Stimulated activated effector memory CD8-positive, alpha-beta T cell treated with anti-CD3 and anti-CD28 coated beads, Interleukin-12 subunit alpha, Interleukin-12 subunit beta, amount 100 ng/mL, for 72 hours (primary cell): ENCODE data around the gene POU3F3.

Source experiments
- ATAC-seq: fragments of 150-1000 bp; cut with Tn5 transposase; 2 replicates; pipeline ENCODE4 v1.10.0; 2021
- DNase-seq, 2 donors: peaks; one replicate each; pipeline ENCODE4 v3.0.0; 2021 to 2022; ENCODE audit warnings: low spot score in 2 of 2
- H3K27ac Mint-ChIP-seq: one replicate; pipeline ENCODE4 v1.8.0; 2022; ENCODE audit warnings: mild to moderate bottlenecking, mixed read lengths
- H3K36me3 Mint-ChIP-seq: one replicate; pipeline ENCODE4 v1.8.0; 2022; ENCODE audit warnings: mild to moderate bottlenecking, mixed read lengths
- H3K4me1 Mint-ChIP-seq: one replicate; pipeline ENCODE4 v1.8.0; 2022; ENCODE audit warnings: mixed read lengths
- H3K4me3 Mint-ChIP-seq: one replicate; pipeline ENCODE4 v1.8.0; 2022; ENCODE audit warnings: mild to moderate bottlenecking, mixed read lengths
- H3K9me3 Mint-ChIP-seq: one replicate; pipeline ENCODE4 v1.8.0; 2022; ENCODE audit warnings: mixed read lengths

Gene POU3F3

DNA sequence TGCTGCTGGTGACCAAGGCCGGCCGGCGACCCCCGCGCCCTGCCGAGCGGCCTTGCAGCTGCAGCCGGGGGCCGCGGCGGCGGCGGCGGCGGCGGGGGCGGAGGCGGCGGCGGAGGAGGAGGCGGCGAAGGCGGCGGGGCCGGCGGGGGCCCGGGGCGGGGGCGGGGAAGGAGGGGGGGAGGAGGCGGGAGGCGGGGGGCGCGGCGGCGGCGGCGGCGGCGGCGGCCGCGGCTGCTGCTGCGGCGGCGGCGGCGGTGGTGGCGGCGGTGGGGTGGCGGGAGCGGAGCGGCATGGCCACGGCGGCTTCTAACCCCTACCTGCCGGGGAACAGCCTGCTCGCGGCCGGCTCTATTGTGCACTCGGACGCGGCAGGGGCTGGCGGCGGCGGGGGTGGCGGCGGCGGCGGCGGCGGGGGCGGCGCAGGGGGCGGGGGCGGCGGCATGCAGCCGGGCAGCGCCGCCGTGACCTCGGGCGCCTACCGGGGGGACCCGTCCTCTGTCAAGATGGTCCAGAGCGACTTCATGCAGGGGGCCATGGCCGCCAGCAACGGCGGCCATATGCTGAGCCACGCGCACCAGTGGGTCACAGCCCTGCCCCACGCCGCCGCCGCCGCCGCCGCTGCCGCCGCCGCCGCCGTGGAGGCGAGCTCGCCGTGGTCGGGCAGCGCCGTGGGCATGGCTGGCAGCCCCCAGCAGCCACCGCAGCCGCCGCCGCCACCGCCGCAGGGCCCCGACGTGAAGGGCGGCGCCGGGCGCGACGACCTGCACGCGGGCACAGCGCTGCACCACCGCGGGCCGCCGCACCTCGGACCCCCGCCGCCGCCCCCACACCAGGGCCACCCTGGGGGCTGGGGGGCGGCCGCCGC, 1.5 kb downstream of the POU3F3 start:
- DNase-seq, result no peak
- Mint-ChIP-seq H3K4me1 (peaks cover 39% of the 10 kb centered on the region), H3K27ac (no peak overlapping the region), H3K36me3 (peaks cover 18% of the 10 kb centered on the region), H3K4me3 (peak overlapping the region; percentile 72), H3K9me3 (no peaks in the 10 kb centered on the region)
- ATAC-seq, result no peak

DNA sequence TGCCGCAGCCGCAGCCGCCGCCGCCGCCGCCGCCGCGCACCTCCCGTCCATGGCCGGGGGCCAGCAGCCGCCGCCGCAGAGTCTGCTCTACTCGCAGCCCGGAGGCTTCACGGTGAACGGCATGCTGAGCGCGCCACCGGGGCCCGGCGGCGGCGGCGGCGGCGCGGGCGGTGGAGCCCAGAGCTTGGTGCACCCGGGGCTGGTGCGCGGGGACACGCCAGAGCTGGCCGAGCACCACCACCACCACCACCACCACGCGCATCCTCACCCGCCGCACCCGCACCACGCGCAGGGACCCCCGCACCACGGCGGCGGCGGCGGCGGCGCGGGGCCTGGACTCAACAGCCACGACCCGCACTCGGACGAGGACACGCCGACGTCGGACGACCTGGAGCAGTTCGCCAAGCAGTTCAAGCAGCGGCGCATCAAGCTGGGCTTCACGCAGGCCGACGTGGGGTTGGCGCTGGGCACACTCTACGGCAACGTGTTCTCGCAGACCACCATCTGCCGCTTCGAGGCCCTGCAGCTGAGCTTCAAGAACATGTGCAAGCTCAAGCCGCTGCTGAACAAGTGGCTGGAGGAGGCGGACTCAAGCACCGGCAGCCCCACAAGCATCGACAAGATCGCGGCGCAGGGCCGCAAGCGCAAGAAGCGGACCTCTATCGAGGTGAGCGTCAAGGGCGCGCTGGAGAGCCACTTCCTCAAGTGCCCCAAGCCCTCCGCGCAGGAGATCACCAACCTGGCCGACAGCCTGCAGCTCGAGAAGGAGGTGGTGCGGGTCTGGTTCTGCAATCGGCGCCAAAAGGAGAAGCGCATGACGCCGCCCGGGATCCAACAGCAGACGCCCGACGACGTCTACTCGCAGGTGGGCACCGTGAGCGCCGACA, 2.4 kb downstream of the POU3F3 start:
- peaks cover 39% of the 10 kb centered on the region for H3K4me1 Mint-ChIP-seq
- H3K4me3 Mint-ChIP-seq, result peak overlapping the region; percentile 54
- no peak overlapping the region for H3K27ac Mint-ChIP-seq
- H3K9me3 Mint-ChIP-seq, result no peaks in the 10 kb centered on the region
- ATAC-seq, result no peak
- H3K36me3 Mint-ChIP-seq, result peaks cover 18% of the 10 kb centered on the region
- DNase-seq, result no peak

DNA sequence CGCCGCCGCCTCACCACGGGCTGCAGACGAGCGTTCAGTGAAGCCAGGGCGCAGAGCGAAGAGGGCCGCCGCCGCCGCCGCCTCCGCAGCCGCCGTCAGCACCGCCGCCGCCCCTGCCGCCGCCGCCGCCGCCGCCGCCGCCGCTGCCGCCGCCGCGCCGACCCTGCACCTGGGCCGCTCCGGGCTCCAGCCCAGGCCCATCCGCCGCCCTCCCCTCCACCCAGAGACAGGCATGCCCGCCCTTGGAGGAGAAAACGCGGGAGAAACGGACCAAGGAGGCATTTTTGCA, 3.0 kb downstream of the POU3F3 start:
- Mint-ChIP-seq H3K4me1 (peaks cover 40% of the 10 kb centered on the region), H3K36me3 (peaks cover 18% of the 10 kb centered on the region), H3K4me3 (peak overlapping the region; percentile 54), H3K27ac (no peak overlapping the region), H3K9me3 (peaks cover under 1% of the 10 kb centered on the region)
- DNase-seq, result no peak
- no peak for ATAC-seq

DNA sequence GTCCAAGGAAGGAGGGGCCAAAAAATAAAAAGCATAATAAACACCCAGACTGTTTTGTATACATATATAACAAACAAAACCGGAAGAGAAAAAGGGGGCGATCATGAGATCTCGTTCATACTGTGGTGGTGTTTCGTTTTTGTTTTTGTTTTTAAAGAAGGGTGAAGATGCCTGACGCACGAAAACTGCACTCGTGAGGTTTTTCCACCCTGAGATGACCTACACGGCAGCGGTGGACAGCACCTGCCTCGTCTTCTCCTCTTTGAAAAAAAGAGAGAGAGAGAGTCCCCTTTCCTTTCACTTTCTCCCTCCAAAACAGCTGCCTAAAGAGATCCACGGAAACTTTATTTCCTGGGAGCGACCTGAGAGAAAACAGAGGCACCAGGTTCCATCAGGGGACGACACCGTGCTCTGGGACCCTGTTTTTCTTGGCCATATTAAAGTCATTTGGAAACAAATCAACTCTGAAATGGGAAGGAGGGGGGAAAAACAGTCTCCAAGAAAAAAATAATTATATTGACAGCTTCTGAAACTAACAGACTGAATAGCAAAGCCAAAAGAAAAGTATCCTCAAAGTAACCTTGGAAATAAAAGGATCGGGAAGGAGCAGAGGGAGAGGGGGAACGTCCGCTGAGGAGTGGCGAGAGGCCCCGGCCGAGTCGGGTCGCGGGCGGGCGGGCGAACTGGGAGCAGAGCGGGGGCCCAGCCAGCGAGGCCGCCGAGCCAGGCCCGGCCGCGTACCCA, 3.5 kb downstream of the POU3F3 start:
- H3K9me3 Mint-ChIP-seq, result peaks cover 3% of the 10 kb centered on the region
- H3K4me1 Mint-ChIP-seq, result peaks cover 39% of the 10 kb centered on the region
- peaks cover 18% of the 10 kb centered on the region for H3K36me3 Mint-ChIP-seq
- DNase-seq (no peak), ATAC-seq (no peak)
- H3K27ac Mint-ChIP-seq, result no peak overlapping the region
- peak overlapping the region; percentile 54 for H3K4me3 Mint-ChIP-seq

DNA sequence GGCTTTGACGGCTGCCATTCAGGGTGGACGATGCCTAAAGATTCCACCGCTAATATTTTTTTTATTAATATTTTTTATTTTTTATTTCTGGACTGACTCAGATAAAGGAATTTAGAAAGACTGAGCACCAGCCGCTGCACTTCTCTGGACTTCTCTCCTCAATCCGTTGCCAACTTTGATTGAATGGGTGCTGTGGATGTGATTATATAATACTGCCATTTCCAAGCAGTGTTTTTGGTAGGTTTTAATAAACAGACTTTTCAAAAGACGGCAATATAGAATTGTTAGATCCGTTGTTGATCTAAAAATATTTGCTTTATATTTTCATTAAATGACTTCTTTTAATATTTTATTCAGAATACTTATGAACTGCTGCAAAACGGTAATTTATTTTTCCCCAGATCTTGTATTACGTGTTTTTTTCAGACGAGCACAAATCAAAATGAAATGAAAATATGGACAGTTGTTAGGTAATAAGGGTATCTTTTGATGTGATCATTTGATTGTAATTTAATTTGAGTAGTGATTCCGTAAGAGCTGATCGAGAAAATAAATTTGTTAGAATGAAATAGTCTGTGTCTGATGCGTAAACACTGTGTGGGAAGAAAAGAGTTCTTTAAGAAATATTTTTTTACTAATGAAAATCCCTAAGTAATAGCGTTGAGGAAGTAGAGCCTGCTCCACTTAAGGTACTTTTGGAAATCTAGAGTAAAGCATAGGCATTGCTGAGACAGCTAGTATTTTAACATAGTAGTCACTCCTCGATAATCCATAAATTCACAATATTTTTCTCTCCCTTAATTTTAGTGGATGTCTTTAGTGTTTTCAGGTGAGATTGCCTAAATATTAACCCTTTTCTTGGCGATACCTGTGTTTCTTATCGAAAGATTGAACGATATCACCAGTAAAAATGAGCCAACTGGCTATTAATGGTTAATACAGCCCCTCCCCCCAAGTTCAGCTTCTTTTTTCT, 4.4 kb downstream of the POU3F3 start:
- no peak overlapping the region for H3K27ac Mint-ChIP-seq
- DNase-seq (no peak), ATAC-seq (no peak)
- no peak overlapping the region for H3K4me3 Mint-ChIP-seq
- H3K9me3 Mint-ChIP-seq, result peaks cover 3% of the 10 kb centered on the region
- H3K4me1 Mint-ChIP-seq, result peaks cover 32% of the 10 kb centered on the region
- H3K36me3 Mint-ChIP-seq, result peaks cover 18% of the 10 kb centered on the region

DNA sequence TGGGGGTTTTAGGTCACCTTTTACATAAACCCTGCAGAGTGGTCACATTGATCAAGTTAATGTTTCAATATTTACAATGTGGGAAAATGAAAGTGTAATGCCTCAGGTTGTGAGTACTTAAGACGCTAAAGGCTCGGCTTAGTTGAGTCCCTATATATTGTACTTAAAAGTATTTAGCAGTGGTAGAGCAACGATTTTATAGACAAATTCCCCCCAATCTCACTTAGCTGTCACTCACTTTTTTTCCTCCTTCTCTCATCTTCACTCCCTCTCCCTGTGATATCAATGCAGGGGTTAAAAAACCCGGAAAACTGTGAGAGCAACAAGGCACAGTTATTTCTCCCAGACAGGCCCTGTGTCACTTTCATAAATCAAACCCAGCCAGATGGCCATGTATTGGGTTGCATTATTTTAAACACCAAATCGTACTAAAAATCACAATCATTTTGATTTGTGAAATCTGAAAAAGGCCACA, 5.4 kb downstream of the POU3F3 start:
- H3K4me1 Mint-ChIP-seq, result peaks cover 23% of the 10 kb centered on the region
- H3K27ac Mint-ChIP-seq, result no peak overlapping the region
- H3K36me3 Mint-ChIP-seq, result peaks cover 12% of the 10 kb centered on the region
- H3K4me3 Mint-ChIP-seq, result no peak overlapping the region
- DNase-seq, result no peak
- no peak for ATAC-seq
- peaks cover 3% of the 10 kb centered on the region for H3K9me3 Mint-ChIP-seq

DNA sequence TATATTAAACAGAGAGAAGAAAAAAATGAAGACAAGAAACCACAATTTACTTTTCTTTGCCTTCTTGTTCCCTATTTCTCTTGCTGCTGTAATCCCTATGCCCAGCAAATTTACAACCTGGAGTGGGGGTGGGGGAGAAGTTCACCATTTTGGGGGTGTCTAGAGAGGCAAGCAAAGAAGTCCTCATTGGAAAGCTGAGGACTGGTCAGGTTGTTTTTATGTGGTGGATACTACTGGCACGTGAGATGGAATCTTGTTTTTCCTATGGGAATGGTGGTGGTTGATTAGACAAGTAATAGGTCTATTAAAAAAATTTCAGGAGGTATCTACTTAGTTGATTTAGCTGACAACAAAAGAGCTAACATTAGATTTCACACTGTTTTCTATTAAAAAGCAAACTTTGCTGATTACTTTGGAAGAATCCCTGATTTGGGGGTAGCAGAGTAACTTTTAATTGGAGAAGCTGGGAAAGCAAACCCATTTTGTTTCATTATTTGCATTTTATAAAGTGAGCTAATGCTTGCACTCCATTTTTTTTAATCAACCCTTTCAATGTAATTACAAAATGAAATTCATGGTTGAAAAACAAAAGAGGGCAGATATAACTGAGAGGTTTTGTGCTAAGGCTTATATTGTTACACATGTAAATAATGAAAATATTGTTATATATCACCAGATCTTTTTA, 6.0 kb downstream of the POU3F3 start:
- ATAC-seq (no peak), DNase-seq (no peak)
- Mint-ChIP-seq H3K27ac (no peak overlapping the region), H3K9me3 (peaks cover 3% of the 10 kb centered on the region), H3K4me1 (peaks cover 17% of the 10 kb centered on the region), H3K36me3 (peaks cover 6% of the 10 kb centered on the region), H3K4me3 (no peak overlapping the region)

DNA sequence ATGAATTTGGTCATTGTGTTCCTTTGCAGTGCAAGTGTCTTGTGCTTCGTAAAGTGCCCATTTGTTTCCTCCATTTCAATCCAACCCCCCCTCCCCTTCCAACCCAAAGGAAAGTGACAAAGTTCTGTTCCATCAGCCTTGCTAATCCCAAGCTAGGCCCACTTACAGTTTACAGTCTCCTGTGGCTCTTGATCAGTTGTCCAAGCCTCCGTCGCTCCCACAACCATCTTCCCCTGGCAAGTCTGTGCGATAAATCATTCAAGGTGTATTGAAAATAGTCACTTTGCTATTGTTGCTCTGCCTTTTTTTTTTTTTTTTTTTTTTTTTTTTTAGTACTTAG, 6.5 kb downstream of the POU3F3 start:
- peaks cover 3% of the 10 kb centered on the region for H3K9me3 Mint-ChIP-seq
- H3K4me3 Mint-ChIP-seq, result no peak overlapping the region
- peaks cover 6% of the 10 kb centered on the region for H3K36me3 Mint-ChIP-seq
- H3K4me1 Mint-ChIP-seq, result peaks cover 16% of the 10 kb centered on the region
- DNase-seq (no peak), ATAC-seq (no peak)
- H3K27ac Mint-ChIP-seq, result no peak overlapping the region

DNA sequence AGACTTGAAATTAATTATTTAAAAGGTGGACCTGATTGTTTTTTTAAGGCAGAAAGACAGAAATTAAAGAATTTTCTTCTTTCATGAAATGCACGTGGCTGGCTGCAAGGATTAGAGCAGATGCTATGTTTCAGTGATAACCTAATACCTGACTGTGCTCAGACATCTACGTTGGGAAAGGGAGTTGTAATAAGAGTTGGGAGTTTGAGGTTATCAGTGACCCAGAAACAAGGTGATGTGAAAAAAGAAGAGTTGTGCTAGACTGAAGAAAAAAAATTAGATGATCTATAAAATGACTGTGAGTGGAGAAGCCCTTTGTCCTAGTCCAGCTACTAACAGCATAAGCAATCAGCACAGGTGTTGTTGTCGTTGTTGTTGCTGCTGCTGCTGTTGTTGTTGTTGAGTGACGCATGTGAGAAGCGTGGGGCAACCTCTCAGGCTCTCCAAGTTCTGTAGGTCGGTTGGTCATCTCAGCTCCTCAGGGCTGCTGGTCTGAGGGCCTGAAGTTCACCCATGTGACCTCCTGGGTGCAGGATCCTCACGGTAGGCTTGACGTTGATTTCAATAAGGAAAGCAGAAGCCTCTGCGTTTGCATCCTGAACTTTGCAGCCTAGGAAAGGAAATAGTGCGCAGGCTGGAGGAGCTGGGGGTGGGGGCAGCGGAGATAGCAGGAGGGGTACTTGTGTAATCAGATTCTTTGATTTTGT, 7.6 kb downstream of the POU3F3 start:
- Mint-ChIP-seq H3K4me3 (no peak overlapping the region), H3K4me1 (peaks cover 16% of the 10 kb centered on the region), H3K36me3 (peaks cover 6% of the 10 kb centered on the region), H3K27ac (no peak overlapping the region), H3K9me3 (peaks cover 3% of the 10 kb centered on the region)
- DNase-seq (no peak), ATAC-seq (no peak)

DNA sequence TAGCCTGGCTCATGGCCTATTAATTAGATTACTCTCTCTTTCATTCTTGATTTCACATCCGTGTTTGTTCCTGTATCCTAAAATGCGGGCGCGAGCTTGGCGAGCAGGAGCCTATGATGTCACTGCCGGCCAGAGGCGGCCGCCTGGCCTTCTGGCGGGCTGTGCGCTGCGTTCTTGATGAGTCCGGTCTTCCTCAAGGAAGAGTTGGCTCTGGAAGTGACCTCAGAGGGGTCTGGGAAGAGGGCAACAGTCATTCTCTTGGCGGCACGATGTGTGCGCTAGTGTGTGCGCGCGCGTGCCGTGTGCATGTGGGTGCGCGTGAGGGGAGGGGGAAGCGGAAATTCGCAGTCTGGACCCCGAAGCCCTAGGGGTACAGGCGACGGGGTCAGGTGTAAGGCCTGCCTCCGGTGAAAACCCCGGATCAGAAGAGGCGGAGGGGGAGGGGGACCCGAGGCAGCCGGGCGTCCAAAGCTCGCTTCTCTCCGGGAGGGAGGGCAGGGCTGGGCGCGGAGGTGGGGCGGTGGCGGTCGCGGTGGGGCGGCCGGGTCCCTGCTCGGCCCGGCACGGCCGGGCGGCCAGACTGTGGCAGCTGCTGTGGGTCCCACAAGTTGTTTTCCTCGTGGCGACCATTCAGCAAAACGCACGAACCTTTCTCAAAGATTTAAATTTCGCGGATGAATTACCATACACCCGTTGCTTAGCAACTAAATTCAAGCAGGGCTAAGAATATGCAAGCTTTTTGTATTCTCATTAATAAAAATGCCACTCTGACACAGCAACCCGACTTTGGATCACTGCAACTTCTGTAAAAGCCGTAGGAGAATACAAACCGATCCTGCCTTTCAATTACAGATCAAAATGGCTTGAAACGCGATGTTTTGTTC, 8.4 kb downstream of the POU3F3 start:
- H3K27ac Mint-ChIP-seq, result no peak overlapping the region
- no peak for ATAC-seq
- no peak overlapping the region for H3K4me3 Mint-ChIP-seq
- peaks cover 14% of the 10 kb centered on the region for H3K4me1 Mint-ChIP-seq
- DNase-seq, result no peak
- peaks cover 3% of the 10 kb centered on the region for H3K9me3 Mint-ChIP-seq
- peaks cover 4% of the 10 kb centered on the region for H3K36me3 Mint-ChIP-seq

DNA sequence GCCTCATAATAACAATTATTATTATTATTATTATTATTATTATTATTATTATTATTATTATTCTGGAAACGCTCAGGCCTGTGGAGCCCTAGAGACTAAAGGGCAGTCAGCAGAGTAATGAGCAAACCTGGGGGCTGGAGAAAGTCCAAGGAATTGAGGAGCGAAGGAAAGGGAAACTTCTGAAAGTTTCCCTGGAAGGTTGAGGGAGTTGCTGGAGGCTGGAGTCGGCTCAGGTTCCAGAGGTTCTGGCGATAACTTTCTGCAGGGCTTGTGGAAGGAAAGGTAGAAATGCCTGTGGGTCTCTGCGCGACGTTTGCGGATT, 9.2 kb downstream of the POU3F3 start:
- DNase-seq, result no peak
- Mint-ChIP-seq H3K9me3 (peaks cover 3% of the 10 kb centered on the region), H3K4me3 (no peak overlapping the region), H3K4me1 (peaks cover 9% of the 10 kb centered on the region), H3K27ac (no peak overlapping the region), H3K36me3 (no peaks in the 10 kb centered on the region)
- ATAC-seq, result no peak

DNA sequence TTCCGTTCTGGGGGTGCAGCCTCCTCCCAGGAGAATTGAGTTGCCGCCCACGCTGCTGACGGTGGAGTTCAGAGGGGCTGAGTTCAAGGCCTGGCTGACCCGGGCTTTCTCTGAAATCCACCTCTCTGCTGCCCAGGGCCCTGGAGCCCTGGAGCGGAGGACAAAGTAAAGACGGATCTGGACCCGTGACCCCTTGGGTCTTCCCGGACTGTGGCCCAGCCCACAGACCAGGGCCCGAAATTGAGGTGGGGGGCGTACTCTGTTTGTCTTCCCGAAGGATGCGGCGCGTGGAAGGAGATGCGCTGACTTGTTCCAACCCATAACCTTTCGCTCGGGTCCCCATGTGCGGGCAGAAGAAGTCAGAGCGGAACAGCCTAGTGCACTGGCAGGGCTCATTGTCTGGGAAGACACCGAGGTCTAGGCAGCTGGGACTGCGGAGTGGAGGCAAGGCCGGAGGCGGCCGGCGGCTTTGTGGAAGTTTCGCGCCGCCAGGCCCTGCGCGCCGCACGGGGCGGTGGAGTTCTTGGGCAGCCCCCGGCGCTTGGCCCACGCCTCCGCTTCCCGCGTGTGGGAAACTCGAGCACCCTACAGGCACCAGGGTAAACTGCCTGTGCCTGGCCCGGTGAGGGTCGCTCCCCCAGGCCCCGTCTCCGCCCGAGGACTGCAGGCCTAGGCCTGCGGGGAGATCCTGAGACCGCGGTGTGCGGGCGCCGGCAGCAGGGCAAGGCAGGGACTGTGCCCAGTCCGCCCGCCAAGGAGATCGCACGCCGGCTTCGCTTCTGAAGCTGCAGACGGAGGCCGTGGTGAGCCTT, 9.8 kb downstream of the POU3F3 start:
- ATAC-seq, result no peak

More for the DNA sequence above, 9.8 kb downstream of the POU3F3 start:
- H3K36me3 Mint-ChIP-seq, result no peaks in the 10 kb centered on the region
- H3K9me3 Mint-ChIP-seq, result peaks cover 3% of the 10 kb centered on the region
- no peak overlapping the region for H3K27ac Mint-ChIP-seq
- H3K4me3 Mint-ChIP-seq, result no peak overlapping the region
- peaks cover 9% of the 10 kb centered on the region for H3K4me1 Mint-ChIP-seq
- no peak for DNase-seq
